Measurements from ENCODE around the gene CX3CL1. TPM values are rescaled to one million over a fixed set of nuclear protein-coding genes. Genes with fewer than 3 reads are reported as not detected.

CX3CL1 gene
- total and polyA plus RNA-seq, 9 of the 15 experiments (the other 6 are each of a cell fraction or from before 2014, with no cell fraction given) = 0.09 TPM; not detected in 8

DNA sequence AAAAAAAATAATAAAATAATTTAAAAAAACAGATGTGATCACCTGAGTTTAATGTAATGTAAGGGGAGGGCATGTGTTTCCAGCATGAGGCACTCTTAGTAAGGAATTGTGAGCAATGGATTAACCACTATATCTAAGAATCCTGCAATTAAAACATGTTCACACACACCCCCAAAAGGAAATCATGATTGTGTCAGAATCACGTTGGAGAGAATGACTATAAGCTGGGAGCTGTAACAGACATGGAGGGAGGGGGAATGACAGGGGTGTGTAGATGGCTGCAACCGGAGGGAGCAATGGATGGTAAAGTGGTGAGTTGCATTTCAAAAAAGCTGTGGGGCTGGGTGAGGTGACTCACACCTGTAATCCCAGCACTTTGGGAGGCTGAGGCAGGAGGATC, 27.3 kb upstream of the CX3CL1 start:
- Histone ChIP-seq H3K79me2 (ENCODE audit: control insufficient read depth, insufficient read depth, low read length) (no peaks in the 10 kb centered on the region), H4K20me1 (replicated peaks; ENCODE audit: control insufficient read depth, insufficient read depth, low read length) (no peaks in the 10 kb centered on the region), H3K9ac (ENCODE audit: insufficient read depth in 1 of 2, low read depth in 2 of 2, low read length in 2 of 2) (no peak overlapping the region), H3K4me2 (ENCODE audit: insufficient read depth, low read length) (no peak overlapping the region), H3K36me3 (ENCODE audit: control insufficient read depth, insufficient read depth, low read length) (no peaks in the 10 kb centered on the region), H3K27me3 (ENCODE audit: control insufficient read depth in 2 of 2, insufficient read depth in 2 of 2, low read length in 2 of 2) (peaks cover 12 to 32% of the 10 kb centered on the region in 2 experiments; a peak in 4 of 5 replicates), H3K4me3 (no peak overlapping the region), H3K9me3 (replicated peaks; ENCODE audit: control insufficient read depth, insufficient read depth, low read depth, low read length) (no peaks in the 10 kb centered on the region), H3K9me1 (ENCODE audit: control insufficient read depth, insufficient read depth, low read length) (no peaks in the 10 kb centered on the region), H3K27ac (ENCODE audit: extremely low read depth, low read depth, low read length) (no peak overlapping the region), H2AFZ (ENCODE audit: low read depth, low read length) (no peak overlapping the region), H3K4me1 (replicated peaks in 1 of 2; ENCODE audit: control insufficient read depth in 2 of 2, insufficient read depth in 2 of 2, low read length in 2 of 2) (no peaks in the 10 kb centered on the region; a peak in 1 of 5 replicates)
- WGBS (ENCODE audit: insufficient coverage, low coverage, missing lambda C conversion rate) = 0% methylated on average over 2 of the region's 2 CpGs
- no TSS peak for BruUV-seq (replicated peaks)
- ATAC-seq (no peak), FAIRE-seq (no peak), DNase-seq (ENCODE audit: extremely low read depth in 1 of 4, low spot score in 3 of 4) (no peak)
- in situ Hi-C loops (cut with MboI) = no loop called here
- ChIA-PET CTCF (ENCODE audit: low intra/inter-chr PET ratio) (no interaction called here), POLR2A (interaction anchor here (0.7 kb wide), 1 partner anchor 305 kb away, joined by 6 read pairs; no protein-coding TSS in a partner anchor)
- intact Hi-C loops (cut with micrococcal nuclease) = no loop called here
- no peak for TF ChIP-seq ZNF124 (CRISPR knock-in tag; IDR thresholded peaks at IDR 0.05)
- TF ChIP-seq, protein P1, sequence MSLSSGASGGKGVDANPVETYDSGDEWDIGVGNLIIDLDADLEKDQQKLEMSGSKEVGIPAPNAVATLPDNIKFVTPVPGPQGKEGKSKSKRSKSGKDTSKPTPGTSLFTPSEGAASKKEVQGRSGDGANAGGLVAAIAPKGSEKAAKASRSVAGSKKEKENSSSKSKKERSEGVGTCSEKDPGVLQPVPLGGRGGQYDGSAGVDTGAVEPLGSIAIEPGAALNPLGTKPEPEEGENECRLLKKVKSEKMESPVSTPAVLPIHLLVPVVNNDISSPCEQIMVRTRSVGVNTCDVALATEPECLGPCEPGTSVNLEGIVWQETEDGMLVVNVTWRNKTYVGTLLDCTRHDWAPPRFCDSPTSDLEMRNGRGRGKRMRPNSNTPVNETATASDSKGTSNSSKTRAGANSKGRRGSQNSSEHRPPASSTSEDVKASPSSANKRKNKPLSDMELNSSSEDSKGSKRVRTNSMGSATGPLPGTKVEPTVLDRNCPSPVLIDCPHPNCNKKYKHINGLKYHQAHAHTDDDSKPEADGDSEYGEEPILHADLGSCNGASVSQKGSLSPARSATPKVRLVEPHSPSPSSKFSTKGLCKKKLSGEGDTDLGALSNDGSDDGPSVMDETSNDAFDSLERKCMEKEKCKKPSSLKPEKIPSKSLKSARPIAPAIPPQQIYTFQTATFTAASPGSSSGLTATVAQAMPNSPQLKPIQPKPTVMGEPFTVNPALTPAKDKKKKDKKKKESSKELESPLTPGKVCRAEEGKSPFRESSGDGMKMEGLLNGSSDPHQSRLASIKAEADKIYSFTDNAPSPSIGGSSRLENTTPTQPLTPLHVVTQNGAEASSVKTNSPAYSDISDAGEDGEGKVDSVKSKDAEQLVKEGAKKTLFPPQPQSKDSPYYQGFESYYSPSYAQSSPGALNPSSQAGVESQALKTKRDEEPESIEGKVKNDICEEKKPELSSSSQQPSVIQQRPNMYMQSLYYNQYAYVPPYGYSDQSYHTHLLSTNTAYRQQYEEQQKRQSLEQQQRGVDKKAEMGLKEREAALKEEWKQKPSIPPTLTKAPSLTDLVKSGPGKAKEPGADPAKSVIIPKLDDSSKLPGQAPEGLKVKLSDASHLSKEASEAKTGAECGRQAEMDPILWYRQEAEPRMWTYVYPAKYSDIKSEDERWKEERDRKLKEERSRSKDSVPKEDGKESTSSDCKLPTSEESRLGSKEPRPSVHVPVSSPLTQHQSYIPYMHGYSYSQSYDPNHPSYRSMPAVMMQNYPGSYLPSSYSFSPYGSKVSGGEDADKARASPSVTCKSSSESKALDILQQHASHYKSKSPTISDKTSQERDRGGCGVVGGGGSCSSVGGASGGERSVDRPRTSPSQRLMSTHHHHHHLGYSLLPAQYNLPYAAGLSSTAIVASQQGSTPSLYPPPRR (CRISPR knock-in tag; IDR thresholded peaks at IDR 0.05; ENCODE audit: borderline replicate concordance) = no peak
- TF ChIP-seq KLF6 (CRISPR knock-in tag; IDR thresholded peaks at IDR 0.05; ENCODE audit: borderline replicate concordance) = no peak
- no peak for TF ChIP-seq ZNF121 (CRISPR knock-in tag; conservative IDR thresholded peaks at IDR 0.05)
- TF ChIP-seq ZNF449 (CRISPR knock-in tag; IDR thresholded peaks at IDR 0.05) = no peak
- TF ChIP-seq GMEB1 (CRISPR knock-in tag; IDR thresholded peaks at IDR 0.05) = no peak
- no peak for TF ChIP-seq ZNF699 (CRISPR knock-in tag; IDR thresholded peaks at IDR 0.05; ENCODE audit: insufficient replicate concordance)
- no peak for TF ChIP-seq KAT7 (CRISPR knock-in tag; IDR thresholded peaks at IDR 0.05; ENCODE audit: borderline replicate concordance)
- TF ChIP-seq ELK1 (CRISPR knock-in tag; IDR thresholded peaks at IDR 0.05) = no peak
- no peak for TF ChIP-seq IRF1 (CRISPR knock-in tag; IDR thresholded peaks at IDR 0.05; ENCODE audit: borderline replicate concordance)
- no peak for TF ChIP-seq POU5F1 (IDR thresholded peaks at IDR 0.05; ENCODE audit: borderline replicate concordance, low read depth, low read length, partially characterized antibody)

Measured in K562 (cell line).